Mesodermal cell (in vitro differentiated cells): ENCODE measurements around the gene ZDHHC14.
"Not testable (repeated sequence)": the region's sequence is repeated elsewhere in the genome, so short reads cannot be mapped to it uniquely, and the experiment has no call there.

Experiments
- H3K27ac ChIP-seq: 2 replicates; pipeline ENCODE4 v1.7.0; 2013; ENCODE audit warnings: mild to moderate bottlenecking, low read depth, low read length, moderate library complexity; ENCODE audit not compliant: severe bottlenecking
- H3K36me3 ChIP-seq: 2 replicates; pipeline ENCODE4 v1.7.1; 2013; ENCODE audit warnings: mild to moderate bottlenecking, low read length, moderate library complexity; ENCODE audit not compliant: control insufficient read depth, insufficient read depth
- H3K4me1 ChIP-seq: one replicate; pipeline ENCODE4 v1.7.1; 2013; ENCODE audit warnings: mild to moderate bottlenecking, low read length; ENCODE audit not compliant: insufficient read depth, control insufficient read depth, poor library complexity, severe bottlenecking
- H3K4me3 ChIP-seq: 2 replicates; pipeline ENCODE4 v1.7.0; 2013; ENCODE audit warnings: low read length, control low read depth, mild to moderate bottlenecking; ENCODE audit not compliant: insufficient read depth, poor library complexity, severe bottlenecking; ENCODE audit errors: extremely low read depth
- H3K9me3 ChIP-seq: 2 replicates; pipeline ENCODE4 v1.7.1; 2013; ENCODE audit warnings: mild to moderate bottlenecking, low read length, moderate library complexity; ENCODE audit not compliant: control insufficient read depth
- WGBS, 2 experiments: methylation state at CpG; one replicate each; pipeline ENCODE4 v1.1.5; 2013; ENCODE audit warnings: missing lambda C conversion rate in 2 of 2; ENCODE audit not compliant: insufficient coverage in 2 of 2; 5-methylcytosine and 5-hydroxymethylcytosine counted together

The ZDHHC14 gene

GRCh38 chr6:157380458-157380778, 572 bp upstream of the ZDHHC14 start:
- Histone ChIP-seq H3K9me3 (no peaks in the 10 kb centered on the region), H3K4me3 (peak overlapping the region; percentile 97), H3K36me3 (no peaks in the 10 kb centered on the region), H3K27ac (peak overlapping the region; percentile 57), H3K4me1 (no peaks in the 10 kb centered on the region)
- whole genome bisulfite sequencing, 2 experiments, result 0% methylated on average over 13 to 14 of the region's 28 CpGs

DNA sequence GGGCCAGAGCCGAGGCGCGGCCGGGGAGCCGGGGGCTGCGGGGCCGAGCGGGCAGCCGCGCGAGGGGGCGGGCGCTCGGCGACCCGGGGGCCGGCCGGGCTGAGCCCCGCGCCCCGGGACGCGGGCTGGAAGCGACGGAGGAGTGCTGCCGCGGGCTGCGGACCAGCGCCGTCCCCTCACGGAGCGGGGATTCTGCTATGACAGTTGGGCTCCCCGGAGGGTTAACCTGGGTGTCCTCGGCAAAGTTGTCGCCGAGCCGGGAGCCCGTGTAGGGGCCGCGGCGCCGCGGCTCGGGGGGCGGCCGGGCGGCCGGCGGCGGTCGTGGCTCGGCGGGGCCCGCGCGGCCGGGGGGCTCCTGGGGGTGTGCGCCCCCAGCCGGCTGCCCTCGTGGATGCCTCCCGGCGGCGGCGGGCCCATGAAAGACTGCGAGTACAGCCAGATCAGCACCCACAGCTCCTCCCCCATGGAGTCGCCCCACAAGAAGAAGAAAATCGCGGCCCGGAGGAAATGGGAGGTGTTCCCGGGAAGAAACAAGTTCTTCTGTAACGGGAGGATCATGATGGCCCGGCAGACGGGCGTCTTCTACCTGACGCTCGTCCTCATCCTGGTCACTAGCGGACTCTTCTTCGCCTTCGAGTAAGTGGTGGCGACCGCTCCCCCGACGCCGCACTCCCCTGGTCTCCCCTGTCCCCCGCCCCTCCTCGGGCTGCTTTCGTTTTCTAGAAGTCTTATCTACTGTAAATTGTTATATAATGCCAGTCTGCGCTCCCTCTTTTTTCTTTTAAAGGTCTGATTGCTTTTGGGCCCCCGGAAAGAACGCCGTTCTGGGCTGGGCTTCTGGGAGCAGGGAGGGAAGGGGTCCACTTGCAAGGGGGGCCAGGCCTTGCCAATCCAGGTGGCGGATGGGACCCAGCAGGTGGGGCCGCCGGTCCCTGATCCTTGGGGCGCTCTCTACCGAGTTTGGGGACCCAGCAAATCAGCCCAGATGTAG, 936 bp downstream of the ZDHHC14 start:
- Histone ChIP-seq H3K4me1 (no peaks in the 10 kb centered on the region), H3K27ac (no peak overlapping the region), H3K4me3 (peak overlapping the region; percentile 97), H3K9me3 (no peaks in the 10 kb centered on the region), H3K36me3 (no peaks in the 10 kb centered on the region)
- WGBS, 2 experiments, result 1 to 2% methylated on average over 54 to 66 of the region's 96 CpGs

DNA sequence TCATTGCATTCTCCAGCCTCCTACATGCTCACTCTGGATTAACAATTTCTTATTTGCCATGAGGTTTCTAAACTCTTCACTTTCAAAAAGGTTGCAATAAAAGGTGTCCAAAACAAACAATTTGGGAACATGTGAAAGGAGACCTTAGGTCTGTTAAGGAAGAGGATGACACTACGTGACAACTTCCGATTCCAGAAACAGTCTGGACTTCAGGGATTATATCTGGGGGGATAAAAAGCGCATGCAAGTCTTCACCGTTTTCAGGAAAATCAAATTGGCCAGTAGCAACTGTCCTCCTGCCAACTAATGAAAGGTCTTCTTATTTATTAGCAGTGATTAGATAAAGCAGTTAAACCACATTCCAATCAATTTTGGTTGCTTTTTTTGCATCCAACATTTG, 1.8 kb downstream of the ZDHHC14 start:
- 91 to 92% methylated on average over 2 to 4 of the region's 4 CpGs for WGBS, 2 experiments
- no peaks in the 10 kb centered on the region for H3K9me3 ChIP-seq
- H3K4me3 ChIP-seq, result peak overlapping the region; percentile 97
- no peaks in the 10 kb centered on the region for H3K4me1 ChIP-seq
- no peaks in the 10 kb centered on the region for H3K36me3 ChIP-seq
- H3K27ac ChIP-seq, result no peak overlapping the region

- H3K27ac ChIP-seq, result no peak overlapping the region
- no peak overlapping the region for H3K4me3 ChIP-seq
- H3K9me3 ChIP-seq, result no peaks in the 10 kb centered on the region
- no peaks in the 10 kb centered on the region for H3K4me1 ChIP-seq
- 90 to 92% methylated on average over 4 to 6 of the region's 9 CpGs for WGBS, 2 experiments
- no peaks in the 10 kb centered on the region for H3K36me3 ChIP-seq
Measured at GRCh38 chr6:157383471-157383870, 2.5 kb downstream of the ZDHHC14 start.

- H3K27ac ChIP-seq, H3K4me3 ChIP-seq, H3K9me3 ChIP-seq, H3K4me1 ChIP-seq, H3K36me3 ChIP-seq: not testable (repeated sequence)
- 85 to 100% methylated on average over 1 to 4 of the region's 4 CpGs for WGBS, 2 experiments
Measured at GRCh38 chr6:157384962-157385361, 4.0 kb downstream of the ZDHHC14 start.

GRCh38 chr6:157385482-157385881, 4.5 kb downstream of the ZDHHC14 start:
- H3K9me3 ChIP-seq, result no peaks in the 10 kb centered on the region
- whole genome bisulfite sequencing, 2 experiments, result 83 to 86% methylated on average over 1 of the region's 2 CpGs
- H3K36me3 ChIP-seq, result no peaks in the 10 kb centered on the region
- H3K27ac ChIP-seq, result no peak overlapping the region
- no peak overlapping the region for H3K4me3 ChIP-seq
- no peaks in the 10 kb centered on the region for H3K4me1 ChIP-seq

DNA sequence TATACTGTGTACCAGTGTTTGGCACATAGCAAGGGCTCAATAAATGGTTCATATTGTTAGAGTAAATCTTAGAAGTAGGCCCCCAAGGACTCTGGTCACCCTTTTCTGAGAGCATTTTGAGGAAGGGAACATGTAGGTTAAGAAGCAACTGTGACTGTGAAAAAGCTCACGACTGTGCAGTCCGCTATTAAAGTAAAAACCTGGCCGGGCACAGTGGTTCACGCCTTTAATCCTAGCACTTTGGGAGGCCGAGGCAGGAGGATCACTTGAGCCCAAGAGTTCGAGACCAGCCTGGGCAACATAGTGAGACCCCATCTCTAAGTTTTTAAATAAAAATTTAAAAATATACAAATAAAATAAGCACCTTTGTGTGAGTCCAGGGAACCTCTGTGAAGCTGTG, 5.0 kb downstream of the ZDHHC14 start:
- no peak overlapping the region for H3K27ac ChIP-seq
- H3K9me3 ChIP-seq, result peaks cover 4% of the 10 kb centered on the region
- no peak overlapping the region for H3K4me3 ChIP-seq
- H3K4me1 ChIP-seq, result no peaks in the 10 kb centered on the region
- 94 to 100% methylated on average over 3 to 5 of the region's 6 CpGs for WGBS, 2 experiments
- no peaks in the 10 kb centered on the region for H3K36me3 ChIP-seq

DNA sequence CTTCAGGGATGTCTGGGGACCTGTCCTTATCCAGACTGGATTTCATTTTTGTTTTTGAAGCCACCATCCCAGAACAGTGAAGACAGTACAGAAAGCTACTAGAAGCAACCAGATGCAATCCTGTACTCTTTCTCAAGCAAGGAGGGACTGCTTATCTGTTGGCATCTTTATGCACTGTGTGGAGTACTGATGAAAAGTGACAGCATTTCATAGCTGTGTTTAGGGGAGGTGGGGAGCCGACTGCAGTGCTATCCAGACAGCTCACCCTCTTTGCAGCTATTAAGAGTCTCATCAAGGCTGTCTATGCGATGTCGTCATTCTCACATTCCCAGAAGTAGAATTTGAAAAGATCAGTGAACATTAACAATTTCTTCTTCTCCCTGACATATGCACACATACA, 5.5 kb downstream of the ZDHHC14 start:
- peaks cover 8% of the 10 kb centered on the region for H3K9me3 ChIP-seq
- H3K36me3 ChIP-seq, result no peaks in the 10 kb centered on the region
- no peak overlapping the region for H3K4me3 ChIP-seq
- H3K27ac ChIP-seq, result no peak overlapping the region
- no peaks in the 10 kb centered on the region for H3K4me1 ChIP-seq
- no CpG with 5 or more reads among the region's 3 CpGs for WGBS, 2 experiments

DNA sequence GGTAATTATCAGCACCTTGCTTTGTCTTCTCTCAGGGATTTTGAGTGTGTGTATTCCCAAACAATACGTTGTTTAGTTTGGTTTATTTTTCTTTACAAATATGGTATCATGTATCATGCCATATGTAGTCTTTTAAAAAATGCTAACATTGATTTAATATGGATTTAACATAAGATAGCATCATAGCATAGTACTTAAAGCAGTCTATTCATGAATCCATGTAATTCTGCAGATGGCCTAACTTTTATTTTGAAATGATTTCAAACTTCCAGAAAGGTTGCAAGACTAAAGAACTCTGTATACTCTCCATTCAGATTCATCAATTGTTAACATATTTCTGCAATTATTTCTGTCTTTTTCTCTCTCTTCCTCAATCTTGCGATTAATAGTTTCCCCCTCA, 7.9 kb downstream of the ZDHHC14 start:
- WGBS, 2 experiments, result no CpG with 5 or more reads among the region's 2 CpGs
- Histone ChIP-seq H3K36me3 (no peaks in the 10 kb centered on the region), H3K4me1 (no peaks in the 10 kb centered on the region), H3K9me3 (peaks cover 13% of the 10 kb centered on the region), H3K27ac (no peak overlapping the region), H3K4me3 (no peak overlapping the region)

GRCh38 chr6:157390273-157391060, 9.5 kb downstream of the ZDHHC14 start:
- H3K4me3 ChIP-seq, result no peak overlapping the region
- peaks cover 13% of the 10 kb centered on the region for H3K9me3 ChIP-seq
- H3K27ac ChIP-seq, result no peak overlapping the region
- WGBS, 2 experiments, result no CpG with 5 or more reads among the region's 4 CpGs
- no peaks in the 10 kb centered on the region for H3K4me1 ChIP-seq
- no peaks in the 10 kb centered on the region for H3K36me3 ChIP-seq
